ENCODE data around the gene PDE9A. TPM values are rescaled to one million over a fixed set of nuclear protein-coding genes. Genes with fewer than 3 reads are reported as not detected.

Gene PDE9A
- total and polyA plus RNA-seq, 2 donors (not counting 1 experiment from before 2014, with no cell fraction given), result 0.34 to 5.8 TPM

DNA sequence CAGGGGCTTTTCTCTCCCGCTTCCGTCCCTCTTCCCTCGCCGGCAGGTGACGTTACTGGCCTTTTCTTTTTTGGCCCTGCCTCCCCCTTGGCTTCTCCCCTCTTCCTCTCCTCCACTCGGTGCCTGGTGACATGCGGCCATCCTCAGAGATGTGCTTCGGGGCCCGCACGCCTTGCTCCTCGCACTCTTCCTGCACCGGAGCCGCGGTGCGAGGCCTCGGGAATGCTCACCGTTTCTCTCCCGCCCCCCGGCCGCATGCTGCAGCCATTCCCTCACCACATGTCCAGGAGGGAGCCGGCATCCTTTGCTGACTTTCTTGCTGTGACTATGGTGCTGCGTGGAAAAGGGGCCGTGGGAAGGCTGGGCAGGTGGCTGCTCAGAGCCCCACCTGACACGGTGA is 39.3 kb downstream of the PDE9A start:
- Histone ChIP-seq H3K9me3 (ENCODE audit: control extremely low read depth in 1 of 3, control insufficient read depth in 2 of 3, insufficient read depth in 1 of 3, low read length in 2 of 3) (peaks cover 0 to 3% (median 0%) of the 10 kb centered on the region in 3 donors), H3K27ac (ENCODE audit: low read length in 2 of 2) (no peak overlapping the region), H4K20me1 (ENCODE audit: control insufficient read depth, insufficient read depth, low read length, poor library complexity, severe bottlenecking) (no peaks in the 10 kb centered on the region), H3K4me3 (ENCODE audit: control extremely low read depth in 1 of 5, extremely low read depth in 1 of 5, insufficient read depth in 1 of 5, low read depth in 2 of 5, low read length in 4 of 5) (no peak overlapping the region), H2AFZ (ENCODE audit: insufficient read depth, low read depth, low read length, poor library complexity, severe bottlenecking) (no peak overlapping the region), H3K9ac (ENCODE audit: low read length) (no peak overlapping the region), H3K79me2 (ENCODE audit: control insufficient read depth, insufficient read depth, low read length) (no peaks in the 10 kb centered on the region), H3K4me1 (ENCODE audit: control insufficient read depth in 2 of 2, insufficient read depth in 2 of 2, low read length in 2 of 2) (no peaks in the 10 kb centered on the region), H3K27me3 (replicated peaks in 1 of 4; ENCODE audit: control extremely low read depth in 1 of 4, control insufficient read depth in 3 of 4, insufficient read depth in 4 of 4, low read length in 3 of 4) (no peaks in the 10 kb centered on the region), H3K4me2 (replicated peaks; ENCODE audit: low read depth, low read length, poor library complexity, severe bottlenecking) (no peak overlapping the region), H3K36me3 (replicated peaks in 1 of 2; ENCODE audit: control extremely low read depth in 1 of 2, control insufficient read depth in 1 of 2, extremely low read depth in 1 of 2, insufficient read depth in 2 of 2, low read length in 1 of 2) (no peaks in the 10 kb centered on the region)
- POLR2A ChIA-PET, result interaction anchor here (0.6 kb wide), 1 partner anchor 8 kb away, joined by 3 read pairs; no protein-coding TSS in a partner anchor
- intact Hi-C loops (cut with micrococcal nuclease), result no loop called here
- Mint-ChIP-seq H3K27ac (no peak overlapping the region), H3K4me1 (no peaks in the 10 kb centered on the region), H3K27me3 (peaks cover 5% of the 10 kb centered on the region), H3K4me3 (no peak overlapping the region), H3K9me3 (ENCODE audit: insufficient read depth) (no peaks in the 10 kb centered on the region)
- no peak for ATAC-seq (ENCODE audit: low read depth)
- 98% methylated on average over 24 of the region's 24 CpGs for WGBS (ENCODE audit: insufficient coverage)
- no peak for DNase-seq
- CTCF ChIA-PET, result no interaction called here
- TF ChIP-seq, protein P1, sequence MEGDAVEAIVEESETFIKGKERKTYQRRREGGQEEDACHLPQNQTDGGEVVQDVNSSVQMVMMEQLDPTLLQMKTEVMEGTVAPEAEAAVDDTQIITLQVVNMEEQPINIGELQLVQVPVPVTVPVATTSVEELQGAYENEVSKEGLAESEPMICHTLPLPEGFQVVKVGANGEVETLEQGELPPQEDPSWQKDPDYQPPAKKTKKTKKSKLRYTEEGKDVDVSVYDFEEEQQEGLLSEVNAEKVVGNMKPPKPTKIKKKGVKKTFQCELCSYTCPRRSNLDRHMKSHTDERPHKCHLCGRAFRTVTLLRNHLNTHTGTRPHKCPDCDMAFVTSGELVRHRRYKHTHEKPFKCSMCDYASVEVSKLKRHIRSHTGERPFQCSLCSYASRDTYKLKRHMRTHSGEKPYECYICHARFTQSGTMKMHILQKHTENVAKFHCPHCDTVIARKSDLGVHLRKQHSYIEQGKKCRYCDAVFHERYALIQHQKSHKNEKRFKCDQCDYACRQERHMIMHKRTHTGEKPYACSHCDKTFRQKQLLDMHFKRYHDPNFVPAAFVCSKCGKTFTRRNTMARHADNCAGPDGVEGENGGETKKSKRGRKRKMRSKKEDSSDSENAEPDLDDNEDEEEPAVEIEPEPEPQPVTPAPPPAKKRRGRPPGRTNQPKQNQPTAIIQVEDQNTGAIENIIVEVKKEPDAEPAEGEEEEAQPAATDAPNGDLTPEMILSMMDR (IDR thresholded peaks at IDR 0.05), result no peak
- TF ChIP-seq EZH2 (IDR thresholded peaks at IDR 0.05; ENCODE audit: borderline replicate concordance, insufficient read depth, low read depth, low read length, poor library complexity, severe bottlenecking), result no peak

DNA sequence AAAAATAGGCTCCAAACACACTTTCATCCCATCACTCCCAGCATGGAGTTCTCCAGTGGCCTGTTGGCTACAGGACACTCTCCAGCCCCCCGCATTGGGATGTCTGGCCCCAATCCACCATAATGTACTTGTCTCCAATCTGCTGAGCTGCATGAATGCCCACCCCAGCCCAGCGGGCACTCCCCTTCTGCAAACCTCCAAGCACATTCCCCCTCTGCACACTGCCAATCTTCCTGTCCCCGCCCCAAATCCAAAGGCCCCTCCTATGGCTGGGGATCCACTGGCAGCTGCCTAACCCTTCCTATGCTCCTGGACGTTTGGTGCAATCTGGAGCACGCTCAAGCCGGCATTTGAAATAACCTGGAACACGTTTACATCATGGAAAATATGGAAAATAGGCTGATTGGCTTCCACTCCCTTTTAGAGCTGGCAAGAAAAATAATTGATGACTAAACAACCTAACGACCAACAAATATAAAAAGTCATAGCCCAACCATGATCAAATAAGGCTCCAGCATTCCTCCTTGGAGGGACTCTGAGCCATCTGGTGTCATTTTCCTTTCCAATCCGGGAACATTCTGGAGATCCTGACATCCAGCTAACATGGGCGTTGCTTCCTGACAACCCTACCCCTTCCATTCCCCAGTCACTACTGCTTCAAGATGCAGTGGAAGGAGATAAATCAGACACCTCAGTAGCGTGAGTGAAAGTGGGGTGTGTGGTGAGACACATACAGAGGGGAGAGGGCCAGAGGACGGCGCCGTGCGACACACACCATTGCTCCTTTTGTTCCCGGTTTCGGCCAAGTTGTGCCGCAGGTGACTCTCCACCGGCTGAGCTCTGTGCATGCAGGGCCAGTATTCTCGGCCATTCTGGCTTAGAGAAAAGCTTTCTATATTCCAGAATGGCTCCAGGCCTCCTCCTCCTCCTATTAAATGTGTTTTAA is 41.6 kb downstream of the PDE9A start:
- H3K4me1 Mint-ChIP-seq, result no peaks in the 10 kb centered on the region
- H3K27me3 Mint-ChIP-seq, result peaks cover 6% of the 10 kb centered on the region
- H3K36me3 ChIP-seq (replicated peaks in 1 of 2; ENCODE audit: control extremely low read depth in 1 of 2, control insufficient read depth in 1 of 2, extremely low read depth in 1 of 2, insufficient read depth in 2 of 2, low read length in 1 of 2), result no peaks in the 10 kb centered on the region
- H3K4me3 ChIP-seq (ENCODE audit: control extremely low read depth in 1 of 5, extremely low read depth in 1 of 5, insufficient read depth in 1 of 5, low read depth in 2 of 5, low read length in 4 of 5), result no peak overlapping the region
- H3K79me2 ChIP-seq (ENCODE audit: control insufficient read depth, insufficient read depth, low read length), result no peaks in the 10 kb centered on the region
- no peak overlapping the region for H2AFZ ChIP-seq (ENCODE audit: insufficient read depth, low read depth, low read length, poor library complexity, severe bottlenecking)
- H3K27me3 ChIP-seq (replicated peaks in 1 of 4; ENCODE audit: control extremely low read depth in 1 of 4, control insufficient read depth in 3 of 4, insufficient read depth in 4 of 4, low read length in 3 of 4), result no peaks in the 10 kb centered on the region
- POLR2A ChIA-PET, result no interaction called here
- WGBS (ENCODE audit: insufficient coverage), result 88% methylated on average over 12 of the region's 20 CpGs
- no peak overlapping the region for H3K9ac ChIP-seq (ENCODE audit: low read length)
- CTCF ChIA-PET, result no interaction called here
- H3K4me3 Mint-ChIP-seq, result no peak overlapping the region
- no peak for TF ChIP-seq EZH2 (IDR thresholded peaks at IDR 0.05; ENCODE audit: borderline replicate concordance, insufficient read depth, low read depth, low read length, poor library complexity, severe bottlenecking)
- TF ChIP-seq, protein P1 (IDR thresholded peaks at IDR 0.05), result no peak
- H3K9me3 ChIP-seq (ENCODE audit: control extremely low read depth in 1 of 3, control insufficient read depth in 2 of 3, insufficient read depth in 1 of 3, low read length in 2 of 3), result peaks cover 0 to 3% (median 0%) of the 10 kb centered on the region in 3 donors
- H3K4me2 ChIP-seq (replicated peaks; ENCODE audit: low read depth, low read length, poor library complexity, severe bottlenecking), result no peak overlapping the region
- H4K20me1 ChIP-seq (ENCODE audit: control insufficient read depth, insufficient read depth, low read length, poor library complexity, severe bottlenecking), result no peaks in the 10 kb centered on the region
- no peaks in the 10 kb centered on the region for H3K9me3 Mint-ChIP-seq (ENCODE audit: insufficient read depth)
- no peak overlapping the region for H3K27ac ChIP-seq (ENCODE audit: low read length in 2 of 2)
- ATAC-seq (ENCODE audit: low read depth) (no peak), DNase-seq (no peak)
- H3K4me1 ChIP-seq (ENCODE audit: control insufficient read depth in 2 of 2, insufficient read depth in 2 of 2, low read length in 2 of 2), result no peaks in the 10 kb centered on the region
- intact Hi-C loops (cut with micrococcal nuclease), result no loop called here
- no peak overlapping the region for H3K27ac Mint-ChIP-seq
